ENCODE data around the gene B3GAT1.

Gene B3GAT1

GRCh38 chr11:134392953-134393615, 19.0 kb downstream of the B3GAT1 start:
- no peak for DNase-seq

GRCh38 chr11:134391656-134392055, 20.4 kb downstream of the B3GAT1 start:
- DNase-seq, result no peak

- no peak for DNase-seq
Measured at GRCh38 chr11:134390706-134391569, 21.1 kb downstream of the B3GAT1 start.

GRCh38 chr11:134389464-134390180, 22.4 kb downstream of the B3GAT1 start:
- no peak for DNase-seq

- DNase-seq, result no peak
Measured at GRCh38 chr11:134388590-134388989, 23.5 kb downstream of the B3GAT1 start.

GRCh38 chr11:134387501-134387900, 24.5 kb downstream of the B3GAT1 start:
- no peak for DNase-seq

GRCh38 chr11:134386945-134387344, 25.1 kb downstream of the B3GAT1 start:
- DNase-seq, result no peak

- DNase-seq, result peak in 43 of 56 donors; percentile 14 to 83 (median 48)
Measured at GRCh38 chr11:134385774-134386565, 26.1 kb downstream of the B3GAT1 start.

- no peak for DNase-seq
Measured at GRCh38 chr11:134385171-134385570, 26.9 kb downstream of the B3GAT1 start.

GRCh38 chr11:134384406-134384805, 27.6 kb downstream of the B3GAT1 start:
- no peak for DNase-seq

- no peak for DNase-seq
Measured at GRCh38 chr11:134383576-134384221, 28.3 kb downstream of the B3GAT1 start.

- DNase-seq, result no peak
Measured at GRCh38 chr11:134382830-134383229, 29.2 kb downstream of the B3GAT1 start.

GRCh38 chr11:134382257-134382656, 29.8 kb downstream of the B3GAT1 start:
- no peak for DNase-seq

GRCh38 chr11:134380785-134381184, 31.3 kb downstream of the B3GAT1 start:
- no peak for DNase-seq

GRCh38 chr11:134380229-134380628, 31.8 kb downstream of the B3GAT1 start:
- no peak for DNase-seq

- DNase-seq, result no peak
Measured at GRCh38 chr11:134379241-134379640, 32.8 kb downstream of the B3GAT1 start.

- DNase-seq, result no peak
Measured at GRCh38 chr11:134377876-134378275, 34.2 kb downstream of the B3GAT1 start.

GRCh38 chr11:134376150-134376921, 35.7 kb downstream of the B3GAT1 start:
- no peak for DNase-seq

GRCh38 chr11:134374891-134375550, 37.0 kb downstream of the B3GAT1 start:
- no peak for DNase-seq

Data from amygdala (tissue), 56 donors.